Stimulated activated effector memory CD8-positive, alpha-beta T cell treated with anti-CD3 and anti-CD28 coated beads, Interleukin-12 subunit alpha, Interleukin-12 subunit beta, amount 100 ng/mL, for 72 hours (primary cell): ENCODE data around the gene TNS3.

Experiments used
- ATAC-seq: fragments of 150-1000 bp; cut with Tn5 transposase; 2 replicates; pipeline ENCODE4 v1.10.0; 2021
- DNase-seq, 2 donors: peaks; one replicate each; pipeline ENCODE4 v3.0.0; 2021 to 2022; ENCODE audit warnings: low spot score in 2 of 2
- H3K27ac Mint-ChIP-seq: one replicate; pipeline ENCODE4 v1.8.0; 2022; ENCODE audit warnings: mild to moderate bottlenecking, mixed read lengths
- H3K36me3 Mint-ChIP-seq: one replicate; pipeline ENCODE4 v1.8.0; 2022; ENCODE audit warnings: mild to moderate bottlenecking, mixed read lengths
- H3K4me1 Mint-ChIP-seq: one replicate; pipeline ENCODE4 v1.8.0; 2022; ENCODE audit warnings: mixed read lengths
- H3K4me3 Mint-ChIP-seq: one replicate; pipeline ENCODE4 v1.8.0; 2022; ENCODE audit warnings: mild to moderate bottlenecking, mixed read lengths
- H3K9me3 Mint-ChIP-seq: one replicate; pipeline ENCODE4 v1.8.0; 2022; ENCODE audit warnings: mixed read lengths

The TNS3 gene

GRCh38 chr7:47563521-47563920 lies 18.4 kb downstream of the TNS3 start:
- no peak for DNase-seq
- ATAC-seq, result no peak
- H3K4me3 Mint-ChIP-seq, result no peak overlapping the region

GRCh38 chr7:47561715-47562446 lies 20.0 kb downstream of the TNS3 start:
- Mint-ChIP-seq H3K36me3 (no peaks in the 10 kb centered on the region), H3K4me1 (no peaks in the 10 kb centered on the region), H3K4me3 (no peak overlapping the region), H3K9me3 (no peaks in the 10 kb centered on the region), H3K27ac (no peak overlapping the region)
- DNase-seq (no peak), ATAC-seq (no peak)

More at GRCh38 chr7:47563521-47563920, 18.4 kb downstream of the TNS3 start:
- Mint-ChIP-seq H3K4me1 (no peaks in the 10 kb centered on the region), H3K27ac (no peak overlapping the region), H3K9me3 (no peaks in the 10 kb centered on the region), H3K36me3 (no peaks in the 10 kb centered on the region)

GRCh38 chr7:47559306-47560220 lies 22.3 kb downstream of the TNS3 start:
- no peak for DNase-seq
- Mint-ChIP-seq H3K4me1 (no peaks in the 10 kb centered on the region), H3K27ac (no peak overlapping the region), H3K9me3 (no peaks in the 10 kb centered on the region), H3K4me3 (no peak overlapping the region), H3K36me3 (no peaks in the 10 kb centered on the region)
- no peak for ATAC-seq

GRCh38 chr7:47557694-47558670 lies 23.9 kb downstream of the TNS3 start:
- no peak overlapping the region for H3K27ac Mint-ChIP-seq
- no peak for ATAC-seq
- no peaks in the 10 kb centered on the region for H3K9me3 Mint-ChIP-seq
- H3K36me3 Mint-ChIP-seq, result no peaks in the 10 kb centered on the region
- DNase-seq, result no peak
- H3K4me3 Mint-ChIP-seq, result no peak overlapping the region
- H3K4me1 Mint-ChIP-seq, result no peaks in the 10 kb centered on the region

GRCh38 chr7:47557317-47557693 lies 24.6 kb downstream of the TNS3 start:
- DNase-seq (no peak), ATAC-seq (no peak)
- no peaks in the 10 kb centered on the region for H3K9me3 Mint-ChIP-seq
- H3K27ac Mint-ChIP-seq, result no peak overlapping the region
- H3K4me3 Mint-ChIP-seq, result no peak overlapping the region
- H3K4me1 Mint-ChIP-seq, result no peaks in the 10 kb centered on the region
- H3K36me3 Mint-ChIP-seq, result no peaks in the 10 kb centered on the region

- no peak for DNase-seq
- no peak for ATAC-seq
- H3K9me3 Mint-ChIP-seq, result no peaks in the 10 kb centered on the region
- no peak overlapping the region for H3K27ac Mint-ChIP-seq
- H3K4me1 Mint-ChIP-seq, result no peaks in the 10 kb centered on the region
- no peaks in the 10 kb centered on the region for H3K36me3 Mint-ChIP-seq
- no peak overlapping the region for H3K4me3 Mint-ChIP-seq
These were observed 25.3 kb downstream of the TNS3 start for GRCh38 chr7:47556511-47557180.

GRCh38 chr7:47553309-47553708 lies 28.6 kb downstream of the TNS3 start:
- ATAC-seq (no peak), DNase-seq (no peak)

GRCh38 chr7:47552621-47553020 lies 29.3 kb downstream of the TNS3 start:
- no peak overlapping the region for H3K4me3 Mint-ChIP-seq
- H3K4me1 Mint-ChIP-seq, result no peaks in the 10 kb centered on the region
- DNase-seq (no peak), ATAC-seq (no peak)
- H3K9me3 Mint-ChIP-seq, result no peaks in the 10 kb centered on the region
- no peak overlapping the region for H3K27ac Mint-ChIP-seq
- no peaks in the 10 kb centered on the region for H3K36me3 Mint-ChIP-seq

More at GRCh38 chr7:47553309-47553708, 28.6 kb downstream of the TNS3 start:
- Mint-ChIP-seq H3K9me3 (no peaks in the 10 kb centered on the region), H3K36me3 (no peaks in the 10 kb centered on the region), H3K4me3 (no peak overlapping the region), H3K27ac (no peak overlapping the region), H3K4me1 (no peaks in the 10 kb centered on the region)

GRCh38 chr7:47551668-47552440 lies 30.1 kb downstream of the TNS3 start:
- H3K4me3 Mint-ChIP-seq, result no peak overlapping the region
- ATAC-seq, result no peak
- no peaks in the 10 kb centered on the region for H3K36me3 Mint-ChIP-seq
- no peaks in the 10 kb centered on the region for H3K4me1 Mint-ChIP-seq
- H3K9me3 Mint-ChIP-seq, result no peaks in the 10 kb centered on the region
- no peak for DNase-seq
- no peak overlapping the region for H3K27ac Mint-ChIP-seq

- Mint-ChIP-seq H3K4me3 (no peak overlapping the region), H3K36me3 (no peaks in the 10 kb centered on the region), H3K4me1 (no peaks in the 10 kb centered on the region), H3K27ac (no peak overlapping the region), H3K9me3 (no peaks in the 10 kb centered on the region)
- DNase-seq (no peak), ATAC-seq (no peak)
These were observed 31.0 kb downstream of the TNS3 start for GRCh38 chr7:47550788-47551470.

- Mint-ChIP-seq H3K9me3 (no peaks in the 10 kb centered on the region), H3K4me1 (no peaks in the 10 kb centered on the region), H3K36me3 (no peaks in the 10 kb centered on the region), H3K4me3 (no peak overlapping the region), H3K27ac (no peak overlapping the region)
- ATAC-seq (no peak), DNase-seq (no peak)
These were observed 32.0 kb downstream of the TNS3 start for GRCh38 chr7:47549916-47550315.

- no peak for ATAC-seq
These were observed 32.5 kb downstream of the TNS3 start for GRCh38 chr7:47549397-47549796.

GRCh38 chr7:47548546-47548945 lies 33.4 kb downstream of the TNS3 start:
- Mint-ChIP-seq H3K27ac (no peak overlapping the region), H3K4me3 (no peak overlapping the region), H3K9me3 (no peaks in the 10 kb centered on the region)

More at GRCh38 chr7:47549397-47549796, 32.5 kb downstream of the TNS3 start:
- Mint-ChIP-seq H3K9me3 (no peaks in the 10 kb centered on the region), H3K4me1 (no peaks in the 10 kb centered on the region), H3K36me3 (no peaks in the 10 kb centered on the region), H3K27ac (no peak overlapping the region), H3K4me3 (no peak overlapping the region)
- DNase-seq, result no peak

More at GRCh38 chr7:47548546-47548945, 33.4 kb downstream of the TNS3 start:
- H3K4me1 Mint-ChIP-seq, result no peaks in the 10 kb centered on the region
- no peaks in the 10 kb centered on the region for H3K36me3 Mint-ChIP-seq
- DNase-seq (no peak), ATAC-seq (no peak)
